22Rv1 (cell line): ENCODE measurements around the gene POLK.
A peak's percentile ranks its signal among the peaks of the same experiment; 100 is the strongest.

Source experiments
- H3K27ac ChIP-seq: fragments of 450-650 bp; 2 replicates; pipeline ENCODE4 v1.5.1; 2017
- CTCF ChIP-seq: fragments of 450-650 bp; IDR thresholded peaks from 2 replicates; pipeline ENCODE4 v1.5.1; 2017; ENCODE audit warnings: mild to moderate bottlenecking
- ZFX ChIP-seq: fragments of 450-650 bp; IDR thresholded peaks from 2 replicates; pipeline ENCODE4 v1.6.1; 2017; ENCODE audit warnings: antibody characterized with exemption, borderline replicate concordance

POLK gene

GRCh38 chr5:75511435-75512382, at the start of gene POLK, which contains the start of gene CERT1:
POLK (plus strand) TSS chr5:75511891.
CERT1 (minus strand) TSS chr5:75511629; CDS start chr5:75511207, 422 bp downstream.
- no peak for TF ChIP-seq CTCF
- TF ChIP-seq ZFX: no peak
- H3K27ac ChIP-seq: peak within 1 kb of the TSS; percentile 69

GRCh38 chr5:75463726-75464125, 48.0 kb upstream of the POLK start:
- TF ChIP-seq ZFX: no peak
- TF ChIP-seq CTCF: no peak
- H3K27ac ChIP-seq: no peak overlapping the region

GRCh38 chr5:75465480-75465879, 46.2 kb upstream of the POLK start:
- no peak for TF ChIP-seq ZFX
- H3K27ac ChIP-seq: no peak overlapping the region

- TF ChIP-seq CTCF: no peak
- no peak for TF ChIP-seq ZFX
- no peak overlapping the region for H3K27ac ChIP-seq
Measured at GRCh38 chr5:75466006-75466716, 45.5 kb upstream of the POLK start.

GRCh38 chr5:75468593-75468992, 43.1 kb upstream of the POLK start:
- H3K27ac ChIP-seq: no peak overlapping the region
- TF ChIP-seq CTCF: no peak
- no peak for TF ChIP-seq ZFX

GRCh38 chr5:75469017-75469416, 42.7 kb upstream of the POLK start:
- TF ChIP-seq ZFX: no peak
- TF ChIP-seq CTCF: no peak
- H3K27ac ChIP-seq: no peak overlapping the region

GRCh38 chr5:75471193-75471592, 40.5 kb upstream of the POLK start:
- H3K27ac ChIP-seq: no peak overlapping the region
- no peak for TF ChIP-seq ZFX
- TF ChIP-seq CTCF: no peak
